IMR-90 (cell line): ENCODE results near the gene GABRB2. TPM values are rescaled to one million over a fixed set of nuclear protein-coding genes. Genes with fewer than 3 reads are reported as not detected.

Experiments used
- ATAC-seq: fragments of 200-7000 bp; cut with Tn5 transposase; 2 replicates; pipeline ENCODE4 v1.9.1; 2020; ENCODE audit warnings: low read depth, mild to moderate bottlenecking, moderate library complexity
- BruUV-seq: library from RNA; stranded (reverse); fragments of 400-500 nt; replicated peaks from 2 replicates; lab custom pipeline; 2021; lab: Mats Ljungman, UMichigan
- CTCF ChIA-PET: fragments of 300-600 bp; formaldehyde crosslinking; extraction: SDS; loops from one replicate; lab custom pipeline; 2021; ENCODE audit warnings: antibody characterized with exemption; lab: Yijun Ruan, JAX
- POLR2A ChIA-PET: fragments of 300-600 bp; sonication (Branson Sonifier 250); formaldehyde crosslinking; loops from one replicate; lab custom pipeline; 2022; ENCODE audit warnings: antibody characterized with exemption; ENCODE audit not compliant: unreplicated experiment; lab: Charles Lee
- DNase-seq: peaks from one replicate; pipeline ENCODE4 v3.0.0; 2013
- H2AFZ ChIP-seq: replicated peaks from 2 replicates; pipeline ENCODE3; 2013; ENCODE audit warnings: low read length, mild to moderate bottlenecking; ENCODE audit not compliant: poor library complexity
- H2AK5ac ChIP-seq: 2 replicates; pipeline ENCODE4 v1.6.1; 2013; ENCODE audit warnings: low read depth, low read length, inconsistent platforms
- H2AK9ac ChIP-seq: replicated peaks from 2 replicates; pipeline ENCODE3; 2013; ENCODE audit warnings: mild to moderate bottlenecking, low read depth, low read length, moderate library complexity; ENCODE audit not compliant: poor library complexity
- H2BK120ac ChIP-seq: 2 replicates; pipeline ENCODE4 v1.6.1; 2013; ENCODE audit warnings: low read depth, low read length, inconsistent platforms
- H2BK15ac ChIP-seq: 3 replicates; pipeline ENCODE4 v1.6.1; 2013; ENCODE audit warnings: low read depth, low read length, inconsistent platforms
- H2BK20ac ChIP-seq: 2 replicates; pipeline ENCODE4 v1.6.1; 2013; ENCODE audit warnings: low read depth, mild to moderate bottlenecking, inconsistent platforms, low read length, moderate library complexity
- H2BK5ac ChIP-seq: 2 replicates; pipeline ENCODE4 v1.6.1; 2013; ENCODE audit warnings: mild to moderate bottlenecking, low read depth, low read length, inconsistent platforms; ENCODE audit not compliant: poor library complexity, severe bottlenecking
- H3K14ac ChIP-seq: replicated peaks from 2 replicates; pipeline ENCODE4 v1.6.1; 2013; ENCODE audit warnings: low read depth, low read length, inconsistent platforms
- H3K18ac ChIP-seq: 2 replicates; pipeline ENCODE4 v1.6.1; 2013; ENCODE audit warnings: low read depth, low read length, control low read depth
- H3K23ac ChIP-seq: 2 replicates; pipeline ENCODE4 v1.6.1; 2013; ENCODE audit warnings: low read depth, low read length, inconsistent platforms
- H3K27ac ChIP-seq: 2 replicates; pipeline ENCODE4 v1.5.1; 2013; ENCODE audit warnings: mild to moderate bottlenecking, control low read depth, low read length; ENCODE audit not compliant: insufficient read depth
- H3K27me3 ChIP-seq: 2 replicates; pipeline ENCODE4 v1.6.1; 2013; ENCODE audit warnings: low read length; ENCODE audit not compliant: control insufficient read depth, insufficient read depth
- H3K36me3 ChIP-seq: 2 replicates; pipeline ENCODE4 v1.6.1; 2013; ENCODE audit warnings: low read length, mixed read lengths; ENCODE audit not compliant: control insufficient read depth, insufficient read depth
- H3K4ac ChIP-seq: 2 replicates; pipeline ENCODE4 v1.6.1; 2013; ENCODE audit warnings: low read depth, low read length, inconsistent platforms
- H3K4me1 ChIP-seq: 2 replicates; pipeline ENCODE4 v1.6.1; 2013; ENCODE audit warnings: low read length, mixed read lengths; ENCODE audit not compliant: control insufficient read depth, insufficient read depth
- H3K4me2 ChIP-seq: 2 replicates; pipeline ENCODE4 v1.6.1; 2013; ENCODE audit warnings: low read depth, mild to moderate bottlenecking, control low read depth, low read length, moderate library complexity
- H3K4me3 ChIP-seq: 2 replicates; pipeline ENCODE4 v1.5.1; 2013; ENCODE audit warnings: low read depth, mild to moderate bottlenecking, control low read depth, low read length, moderate library complexity; ENCODE audit not compliant: insufficient read depth
- H3K56ac ChIP-seq: 2 replicates; pipeline ENCODE4 v1.6.1; 2013; ENCODE audit warnings: low read length, inconsistent platforms; ENCODE audit not compliant: insufficient read depth; ENCODE audit errors: extremely low read depth
- H3K79me1 ChIP-seq, 2 experiments: 2 replicates each; pipeline ENCODE4 v1.6.1; 2013; ENCODE audit warnings: low read length in 2 of 2, inconsistent platforms in 1 of 2, low read depth in 1 of 2
- H3K9ac ChIP-seq: 2 replicates; pipeline ENCODE4 v1.6.1; 2013; ENCODE audit warnings: low read depth, low read length, control low read depth
- H3K9me1 ChIP-seq: 2 replicates; pipeline ENCODE4 v1.6.1; 2013; ENCODE audit warnings: low read length, inconsistent platforms; ENCODE audit not compliant: insufficient read depth
- H3K9me3 ChIP-seq: 2 replicates; pipeline ENCODE4 v1.6.1; 2013; ENCODE audit warnings: low read length; ENCODE audit not compliant: control insufficient read depth, insufficient read depth
- H4K20me1 ChIP-seq: 2 replicates; pipeline ENCODE4 v1.6.1; 2013; ENCODE audit warnings: low read length, inconsistent platforms; ENCODE audit not compliant: insufficient read depth
- H4K5ac ChIP-seq: 2 replicates; pipeline ENCODE4 v1.6.1; 2013; ENCODE audit warnings: mild to moderate bottlenecking, low read depth, low read length, control low read depth
- H4K8ac ChIP-seq, 2 experiments: 2 replicates each; pipeline ENCODE4 v1.6.1; 2013; ENCODE audit warnings: low read depth in 2 of 2, low read length in 2 of 2, control low read depth in 1 of 2, inconsistent platforms in 1 of 2
- H4K91ac ChIP-seq: 2 replicates; pipeline ENCODE4 v1.6.1; 2013; ENCODE audit warnings: low read depth, low read length, inconsistent platforms; ENCODE audit not compliant: insufficient read depth
- CEBPB ChIP-seq: IDR thresholded peaks from 2 replicates; pipeline ENCODE4 v1.6.1; 2012; ENCODE audit warnings: low read depth, low read length, improper control_type of control experiment
- RFX5 ChIP-seq: IDR thresholded peaks from 2 replicates; pipeline ENCODE4 v1.8.0; 2012; ENCODE audit warnings: low read depth, mild to moderate bottlenecking, low read length, moderate library complexity
- WGBS, 2 experiments: methylation state at CpG; one replicate each; pipeline versions ENCODE4 v1.1.5 to v1.1.7; 2013; ENCODE audit warnings: missing lambda C conversion rate in 2 of 2; ENCODE audit not compliant: insufficient read length in 1 of 2; ENCODE audit errors: extremely low coverage in 2 of 2; 5-methylcytosine and 5-hydroxymethylcytosine counted together
- dilution Hi-C: fragments of 300-500 bp; cut with HindIII; formaldehyde crosslinking; loops from one replicate; pipeline ENCODE4 v1.14.3; 2018; ENCODE audit warnings: low sequenced_read_pairs; ENCODE audit not compliant: unreplicated experiment
- in situ Hi-C: fragments of 300-500 bp; cut with MboI; formaldehyde crosslinking; loops from 3 replicates; pipeline ENCODE4 v1.14.3; 2019; ENCODE audit warnings: low sequenced_read_pairs, inconsistent platforms, mixed read lengths
- intact Hi-C: fragments of 100-400 bp; cut with micrococcal nuclease; formaldehyde crosslinking; loops from 2 replicates; pipeline ENCODE4 v1.10.0; 2022
- polyA plus RNA-seq, 3 experiments: library from polyadenylated mRNA; depleted of rRNA; stranded (reverse); fragments of >200 nt; gene quantifications; 2 replicates each; pipeline ENCODE4 v1.2.3, GENCODE V29; 2012; ENCODE audit warnings: low replicate concordance in 1 of 3
- total RNA-seq: library from RNA; depleted of rRNA; stranded (reverse); fragments of >200 nt; gene quantifications from 2 replicates; pipeline ENCODE4 v1.2.3, GENCODE V29; 2012
- TF ChIP-seq, protein P1 (sequence below): conservative IDR thresholded peaks from 2 replicates; pipeline ENCODE4 v1.5.1; 2012; ENCODE audit warnings: mild to moderate bottlenecking, low read depth, low read length, improper control_type of control experiment

Gene GABRB2
- total and polyA plus RNA-seq, 2 of the 4 experiments (the other 2 are of a cell fraction) = not detected

DNA sequence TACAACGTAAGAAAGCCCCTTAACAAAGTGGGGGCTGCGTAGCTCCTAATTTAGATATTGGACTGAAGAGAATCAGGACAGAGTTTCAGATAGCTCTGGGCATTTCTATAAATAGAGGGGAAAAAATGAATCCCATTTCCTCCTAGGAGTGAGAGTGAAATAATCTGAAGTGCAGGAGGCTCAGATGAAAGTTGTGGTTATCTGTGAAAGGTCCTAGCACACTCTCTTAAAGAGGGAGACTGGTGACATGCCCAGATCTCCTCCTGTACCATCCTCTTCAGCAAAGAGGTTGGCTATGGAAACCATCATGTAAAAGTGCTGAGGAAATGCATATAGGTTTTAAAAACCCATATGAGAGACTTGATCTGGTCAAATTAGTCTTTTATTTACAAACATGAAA, 143.4 kb downstream of the GABRB2 start:
- Histone ChIP-seq H2AK9ac (no peak overlapping the region), H2AFZ (no peak overlapping the region), H3K36me3 (no peaks in the 10 kb centered on the region), H3K4me1 (no peaks in the 10 kb centered on the region), H3K56ac (no peak overlapping the region), H3K9ac (no peak overlapping the region), H4K91ac (no peak overlapping the region), H4K20me1 (no peaks in the 10 kb centered on the region), H3K4me3 (no peak overlapping the region), H2BK20ac (no peak overlapping the region), H2BK120ac (no peak overlapping the region), H2BK15ac (no peak overlapping the region), H2AK5ac (no peak overlapping the region), H3K18ac (no peak overlapping the region), H3K27ac (no peak overlapping the region), H3K4ac (no peak overlapping the region), H3K79me1 (no peaks in the 10 kb centered on the region), H2BK5ac (no peak overlapping the region), H3K27me3 (no peaks in the 10 kb centered on the region), H3K14ac (no peak overlapping the region), H4K5ac (no peak overlapping the region), H3K9me3 (peaks cover 5% of the 10 kb centered on the region), H3K4me2 (no peak overlapping the region), H4K8ac (no peak overlapping the region), H3K9me1 (no peaks in the 10 kb centered on the region), H3K23ac (no peak overlapping the region)
- TF ChIP-seq RFX5 (no peak), CEBPB (no peak)
- TF ChIP-seq, protein P1, sequence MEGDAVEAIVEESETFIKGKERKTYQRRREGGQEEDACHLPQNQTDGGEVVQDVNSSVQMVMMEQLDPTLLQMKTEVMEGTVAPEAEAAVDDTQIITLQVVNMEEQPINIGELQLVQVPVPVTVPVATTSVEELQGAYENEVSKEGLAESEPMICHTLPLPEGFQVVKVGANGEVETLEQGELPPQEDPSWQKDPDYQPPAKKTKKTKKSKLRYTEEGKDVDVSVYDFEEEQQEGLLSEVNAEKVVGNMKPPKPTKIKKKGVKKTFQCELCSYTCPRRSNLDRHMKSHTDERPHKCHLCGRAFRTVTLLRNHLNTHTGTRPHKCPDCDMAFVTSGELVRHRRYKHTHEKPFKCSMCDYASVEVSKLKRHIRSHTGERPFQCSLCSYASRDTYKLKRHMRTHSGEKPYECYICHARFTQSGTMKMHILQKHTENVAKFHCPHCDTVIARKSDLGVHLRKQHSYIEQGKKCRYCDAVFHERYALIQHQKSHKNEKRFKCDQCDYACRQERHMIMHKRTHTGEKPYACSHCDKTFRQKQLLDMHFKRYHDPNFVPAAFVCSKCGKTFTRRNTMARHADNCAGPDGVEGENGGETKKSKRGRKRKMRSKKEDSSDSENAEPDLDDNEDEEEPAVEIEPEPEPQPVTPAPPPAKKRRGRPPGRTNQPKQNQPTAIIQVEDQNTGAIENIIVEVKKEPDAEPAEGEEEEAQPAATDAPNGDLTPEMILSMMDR = no peak
- BruUV-seq = no TSS peak
- in situ Hi-C loops = no loop called here
- no CpG with 5 or more reads among the region's 2 CpGs for WGBS, 2 experiments
- ChIA-PET POLR2A (no interaction called here), CTCF (no interaction called here)
- dilution Hi-C loops = no loop called here
- no peak for DNase-seq
- intact Hi-C loops = no loop called here
- ATAC-seq = no peak
